22Rv1 (cell line): Measurements from ENCODE around the gene EDN2.

Source experiments
- H3K27ac ChIP-seq: fragments of 450-650 bp; 2 replicates; pipeline ENCODE4 v1.5.1; 2017
- ZFX ChIP-seq: fragments of 450-650 bp; IDR thresholded peaks from 2 replicates; pipeline ENCODE4 v1.6.1; 2017; ENCODE audit warnings: antibody characterized with exemption, borderline replicate concordance
- TF ChIP-seq, protein P1 (sequence below): fragments of 450-650 bp; IDR thresholded peaks from 2 replicates; pipeline ENCODE4 v1.5.1; 2017; ENCODE audit warnings: mild to moderate bottlenecking

Gene EDN2

DNA sequence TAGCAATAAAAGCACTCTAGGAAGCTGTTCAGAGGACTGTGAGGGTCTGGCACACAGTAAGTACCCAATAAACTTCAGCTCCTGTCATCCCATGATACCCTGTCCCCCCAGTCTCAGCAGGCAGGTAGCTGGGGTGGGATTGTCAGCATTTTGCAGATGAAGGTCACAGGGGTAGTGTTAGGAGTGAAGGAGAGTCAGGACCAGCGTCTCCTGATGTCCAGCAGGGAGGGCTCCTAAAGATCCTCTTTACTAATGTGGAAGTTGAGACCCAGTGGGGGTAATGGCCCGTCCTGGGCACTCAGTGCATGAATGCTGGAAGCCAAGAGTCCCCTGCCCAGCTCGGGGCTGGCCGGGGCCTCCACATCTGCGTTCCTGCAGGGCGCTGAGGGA, 31.3 kb upstream of the EDN2 start:
- H3K27ac ChIP-seq: peak overlapping the region; percentile 89
- TF ChIP-seq ZFX: no peak
- TF ChIP-seq, protein P1, sequence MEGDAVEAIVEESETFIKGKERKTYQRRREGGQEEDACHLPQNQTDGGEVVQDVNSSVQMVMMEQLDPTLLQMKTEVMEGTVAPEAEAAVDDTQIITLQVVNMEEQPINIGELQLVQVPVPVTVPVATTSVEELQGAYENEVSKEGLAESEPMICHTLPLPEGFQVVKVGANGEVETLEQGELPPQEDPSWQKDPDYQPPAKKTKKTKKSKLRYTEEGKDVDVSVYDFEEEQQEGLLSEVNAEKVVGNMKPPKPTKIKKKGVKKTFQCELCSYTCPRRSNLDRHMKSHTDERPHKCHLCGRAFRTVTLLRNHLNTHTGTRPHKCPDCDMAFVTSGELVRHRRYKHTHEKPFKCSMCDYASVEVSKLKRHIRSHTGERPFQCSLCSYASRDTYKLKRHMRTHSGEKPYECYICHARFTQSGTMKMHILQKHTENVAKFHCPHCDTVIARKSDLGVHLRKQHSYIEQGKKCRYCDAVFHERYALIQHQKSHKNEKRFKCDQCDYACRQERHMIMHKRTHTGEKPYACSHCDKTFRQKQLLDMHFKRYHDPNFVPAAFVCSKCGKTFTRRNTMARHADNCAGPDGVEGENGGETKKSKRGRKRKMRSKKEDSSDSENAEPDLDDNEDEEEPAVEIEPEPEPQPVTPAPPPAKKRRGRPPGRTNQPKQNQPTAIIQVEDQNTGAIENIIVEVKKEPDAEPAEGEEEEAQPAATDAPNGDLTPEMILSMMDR: no peak

DNA sequence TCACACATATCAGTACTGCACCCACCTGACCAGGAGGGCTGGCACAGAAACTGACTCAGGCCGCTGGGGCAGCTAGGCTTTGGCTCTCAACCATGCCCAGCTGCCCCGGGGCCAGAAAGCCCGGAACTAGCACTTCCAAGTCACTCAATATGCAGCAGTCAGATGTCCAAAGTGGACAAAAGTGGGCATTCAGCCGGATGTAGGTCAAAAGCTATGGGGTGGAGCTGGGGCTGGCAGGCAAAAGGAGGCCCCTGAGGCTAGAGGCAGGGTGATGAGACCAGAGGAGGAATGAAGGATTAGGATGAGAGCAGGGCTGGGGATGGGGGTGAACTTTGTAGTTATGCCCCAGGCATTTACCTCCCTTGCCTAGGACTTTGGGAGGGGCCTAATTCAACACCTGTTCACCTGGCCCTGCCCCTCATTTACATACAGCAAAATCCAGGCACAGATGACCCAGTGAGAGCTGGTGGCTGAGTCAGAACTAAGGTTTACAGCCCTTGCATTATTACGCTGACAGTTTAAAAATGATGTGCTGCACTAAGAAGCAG, 30.7 kb upstream of the EDN2 start:
- peak overlapping the region; percentile 89 for H3K27ac ChIP-seq
- TF ChIP-seq ZFX: no peak
- TF ChIP-seq, protein P1: no peak

DNA sequence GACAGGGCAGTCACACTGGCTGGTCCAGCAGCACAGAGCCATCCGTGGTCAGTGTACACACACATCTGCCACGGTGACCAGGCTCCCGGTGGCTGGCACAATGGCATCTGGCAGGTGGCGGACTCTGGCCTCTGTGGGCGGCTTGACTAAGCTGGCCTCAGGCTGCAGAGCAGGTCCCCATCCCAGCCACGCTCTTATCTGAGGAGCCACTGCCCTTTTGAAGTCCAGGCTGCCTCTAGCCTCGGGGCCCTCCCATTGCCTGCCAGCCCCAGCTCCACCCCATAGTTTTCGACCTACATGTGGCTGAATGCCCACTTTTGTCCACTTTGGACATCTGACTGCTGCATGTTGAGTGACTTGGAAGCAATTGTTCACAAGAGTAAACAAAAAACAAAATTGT, 29.9 kb upstream of the EDN2 start:
- peak overlapping the region; percentile 89 for H3K27ac ChIP-seq
- TF ChIP-seq, protein P1: no peak
- no peak for TF ChIP-seq ZFX

DNA sequence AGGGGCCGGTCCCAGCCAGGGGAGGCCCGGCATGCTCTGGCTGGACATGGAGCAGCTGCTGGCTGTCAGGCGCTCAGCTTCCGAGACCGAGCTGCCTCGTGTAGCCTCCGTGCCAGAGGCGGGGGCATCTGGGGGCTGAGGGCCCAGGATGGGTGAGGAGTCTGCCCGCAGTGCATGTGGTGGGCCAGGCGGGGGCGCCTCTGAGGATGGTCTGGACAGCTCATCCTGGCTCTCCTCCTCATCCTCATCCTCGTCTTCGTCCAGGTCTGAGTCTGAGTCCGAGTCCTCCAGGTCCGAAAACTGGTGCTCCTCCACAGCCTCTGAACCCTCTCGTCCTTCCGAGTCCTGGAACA, 28.9 kb upstream of the EDN2 start:
- TF ChIP-seq, protein P1: peak; percentile 67
- no peak for TF ChIP-seq ZFX

DNA sequence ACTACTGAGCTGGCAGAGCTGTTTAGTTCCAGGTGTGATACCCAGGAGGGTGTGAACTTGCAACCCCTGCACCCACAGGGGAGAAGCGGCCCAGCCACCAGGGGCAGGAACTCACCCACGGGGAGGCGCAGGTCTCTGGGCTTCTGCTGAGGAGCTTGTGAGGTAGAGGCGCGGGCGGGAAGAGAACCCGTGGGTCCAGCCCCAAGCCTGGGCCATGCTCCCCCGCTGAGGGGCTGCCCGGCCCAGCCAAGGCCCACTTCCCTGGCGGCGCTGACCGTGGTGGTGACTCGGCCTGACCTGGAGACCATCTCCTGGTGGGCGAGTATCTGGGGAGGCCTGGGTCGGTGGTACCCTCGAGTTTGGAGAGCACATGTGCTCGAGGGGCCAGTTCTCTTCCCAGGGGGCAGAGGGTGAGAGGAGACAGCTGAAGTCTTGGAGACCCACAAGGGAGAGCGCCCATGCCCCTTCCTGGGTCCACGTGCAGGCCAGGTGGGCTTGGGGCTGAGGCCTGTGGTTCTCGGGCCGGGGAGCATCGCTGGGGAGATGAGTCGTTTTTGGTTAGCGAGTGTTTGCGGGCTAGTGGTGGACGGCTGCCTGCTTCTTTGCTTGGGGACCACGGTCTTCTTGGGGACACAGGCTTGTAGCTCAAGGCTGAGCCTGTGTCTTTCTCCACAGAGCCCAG, 28.4 kb upstream of the EDN2 start:
- no peak for TF ChIP-seq ZFX
- TF ChIP-seq, protein P1: no peak
- no peak overlapping the region for H3K27ac ChIP-seq

More for the DNA sequence above, 28.9 kb upstream of the EDN2 start:
- H3K27ac ChIP-seq: peak overlapping the region; percentile 89; the same call in 1 of the 2 replicates

DNA sequence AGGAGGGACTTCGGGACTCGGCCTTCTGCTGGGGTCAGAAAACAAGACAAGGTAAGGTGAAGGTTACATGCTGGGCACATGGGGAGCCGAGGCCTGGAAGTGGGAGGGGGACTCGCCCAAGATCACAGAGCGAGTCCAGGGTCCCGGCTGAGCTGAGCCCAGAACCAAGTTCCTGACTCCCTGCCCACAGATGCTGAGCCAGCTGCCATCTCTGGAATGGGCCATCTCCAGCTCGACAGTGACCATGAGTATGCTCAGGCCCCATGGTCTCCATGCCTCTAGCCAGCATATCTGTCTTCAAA, 26.7 kb upstream of the EDN2 start:
- H3K27ac ChIP-seq: no peak overlapping the region
- TF ChIP-seq, protein P1: no peak
- no peak for TF ChIP-seq ZFX

DNA sequence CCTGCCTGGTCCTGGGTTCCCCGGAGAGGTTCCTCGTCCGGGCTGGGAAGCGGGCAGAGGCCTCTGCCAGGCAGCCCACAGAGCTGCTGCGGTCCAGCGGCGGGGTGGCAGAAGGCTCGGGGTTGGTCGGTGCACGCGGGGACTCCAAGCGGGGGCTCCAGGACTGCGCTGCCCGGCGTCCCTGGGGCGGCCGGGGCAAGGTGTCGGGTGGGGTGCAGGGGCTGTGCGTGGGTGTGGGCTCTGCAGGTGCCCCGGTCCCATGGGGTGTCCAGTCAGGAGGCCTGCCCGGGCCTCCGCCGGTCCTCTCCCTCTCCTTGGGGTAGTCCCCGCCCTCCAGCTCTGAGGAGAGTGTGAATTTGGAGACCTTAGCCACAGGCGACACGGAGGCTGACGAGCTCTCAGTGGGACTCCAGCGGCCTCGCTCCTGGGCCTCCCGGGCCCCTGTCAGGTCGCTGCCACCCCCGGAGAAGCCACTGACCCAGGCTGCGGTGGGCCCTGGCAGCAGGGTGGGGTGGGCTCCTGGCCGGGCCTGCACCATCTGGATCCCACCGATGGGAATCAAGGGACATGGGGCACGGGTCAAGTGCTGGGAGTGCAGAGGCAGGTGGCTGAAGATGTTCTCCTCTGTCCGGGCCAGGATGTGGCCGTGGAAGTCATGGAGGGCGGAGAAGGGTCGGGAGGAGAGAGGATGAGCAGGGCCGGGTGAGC, 26.2 kb upstream of the EDN2 start:
- TF ChIP-seq, protein P1: no peak
- TF ChIP-seq ZFX: no peak
- no peak overlapping the region for H3K27ac ChIP-seq
